NCI-H128 (cell line): ENCODE results near the gene TARDBP.
"Not testable (repeated sequence)": the region's sequence is repeated elsewhere in the genome, so short reads cannot be mapped to it uniquely, and the experiment has no call there.

Source experiments
- DNase-seq: peaks from one replicate; lab custom pipeline; 2025; ENCODE audit not compliant: unreplicated experiment; lab: John Stamatoyannopoulos, UW

The TARDBP gene

DNA sequence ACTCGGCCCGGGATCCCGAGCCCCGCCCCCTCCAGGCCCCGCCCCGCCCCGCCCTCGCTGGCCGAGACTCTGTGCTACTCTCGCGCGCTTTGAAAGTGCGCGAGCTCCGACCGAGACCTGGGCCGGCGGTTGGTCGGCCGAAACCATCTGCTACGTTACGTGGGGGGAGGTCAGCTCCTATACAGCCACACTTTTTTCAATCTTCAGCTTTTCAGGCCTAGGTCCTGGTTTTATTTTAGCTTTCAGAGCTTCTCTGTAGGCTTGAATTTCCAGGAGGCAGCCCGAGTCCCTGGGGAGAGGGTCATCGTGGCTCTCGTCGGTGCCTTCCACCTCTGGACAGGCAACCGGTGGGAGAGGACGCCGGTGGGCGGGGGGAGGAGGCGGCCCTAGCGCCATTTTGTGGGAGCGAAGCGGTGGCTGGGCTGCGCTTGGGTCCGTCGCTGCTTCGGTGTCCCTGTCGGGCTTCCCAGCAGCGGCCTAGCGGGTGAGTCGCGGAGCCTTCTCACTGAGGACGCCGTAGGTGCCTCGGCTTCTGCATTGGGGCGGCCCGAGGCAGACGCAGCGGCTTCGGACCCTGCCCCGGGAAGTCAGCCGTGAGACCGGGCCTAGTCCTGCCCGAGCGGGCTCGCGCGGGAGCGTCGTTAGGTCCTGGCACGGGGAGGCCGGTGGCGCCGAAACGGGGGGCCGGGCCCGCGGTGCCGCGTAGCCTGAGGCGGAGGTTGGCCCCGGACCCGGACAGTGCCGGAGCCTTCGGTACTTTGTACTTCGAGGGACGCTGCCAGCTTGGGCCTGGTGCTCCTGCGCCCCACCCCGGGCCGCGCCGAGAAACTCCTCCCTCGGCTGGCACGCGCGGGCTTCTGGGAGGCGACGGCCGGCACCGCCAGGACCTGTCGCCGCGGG, at the start of gene TARDBP:
TARDBP (plus strand) TSS at position 395 of the 900 bp plus-strand sequence. CDS start 1,074 bp downstream, outside the sequence.
- DNase-seq = peak; percentile 96

DNA sequence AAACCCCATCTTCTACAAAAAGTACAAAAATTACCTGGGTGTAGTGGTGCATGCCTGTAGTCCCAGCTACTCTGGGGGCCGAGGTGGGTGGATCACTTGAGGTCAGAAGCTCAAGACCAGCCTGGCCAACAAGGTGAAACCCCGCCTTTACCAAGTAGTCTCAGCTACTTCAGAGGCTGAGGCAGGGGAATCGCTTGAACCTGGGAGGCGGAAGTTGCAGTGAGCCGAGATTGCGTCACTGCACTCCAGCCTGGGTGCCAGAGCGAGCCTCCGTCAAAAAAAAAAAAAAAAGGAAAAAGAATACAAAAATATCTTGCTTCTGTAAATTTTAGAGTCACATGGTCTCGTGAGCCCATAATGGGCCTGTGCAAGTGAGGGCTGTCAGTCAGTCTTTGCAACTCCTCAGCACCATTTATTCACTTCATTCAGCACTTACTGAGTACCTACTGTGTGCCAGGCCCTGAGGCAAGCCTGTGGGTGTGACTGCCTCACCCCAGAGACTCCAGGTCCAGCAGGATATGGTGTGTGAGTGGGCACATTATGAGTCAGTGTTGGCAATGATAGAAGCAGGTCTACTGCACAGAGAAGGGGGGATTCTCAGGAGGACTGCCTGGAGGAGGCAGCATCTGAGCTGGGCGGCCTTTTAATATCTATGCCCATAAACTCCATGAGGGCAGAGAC, 46.8 kb upstream of the TARDBP start:
- DNase-seq = no peak

DNA sequence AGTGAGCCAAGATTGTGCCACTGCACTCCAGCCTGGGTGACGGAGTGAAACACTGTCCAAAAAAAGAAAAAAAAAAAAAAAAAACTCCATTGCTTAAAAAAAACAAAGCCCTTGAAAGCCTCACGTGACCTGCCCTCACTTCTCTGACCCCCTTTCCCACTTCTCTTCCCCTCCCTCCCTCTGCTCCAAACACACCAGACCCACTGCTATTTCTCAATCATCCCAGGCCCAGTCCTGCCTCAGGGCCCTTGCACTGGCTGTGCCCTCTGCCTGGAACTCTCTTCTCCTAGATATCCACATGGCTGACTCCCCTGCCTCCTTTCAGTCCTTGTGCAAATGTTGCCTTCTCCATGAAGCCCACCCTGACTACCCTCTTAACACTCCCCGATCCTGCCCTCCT, 45.4 kb upstream of the TARDBP start:
- DNase-seq = no peak

DNA sequence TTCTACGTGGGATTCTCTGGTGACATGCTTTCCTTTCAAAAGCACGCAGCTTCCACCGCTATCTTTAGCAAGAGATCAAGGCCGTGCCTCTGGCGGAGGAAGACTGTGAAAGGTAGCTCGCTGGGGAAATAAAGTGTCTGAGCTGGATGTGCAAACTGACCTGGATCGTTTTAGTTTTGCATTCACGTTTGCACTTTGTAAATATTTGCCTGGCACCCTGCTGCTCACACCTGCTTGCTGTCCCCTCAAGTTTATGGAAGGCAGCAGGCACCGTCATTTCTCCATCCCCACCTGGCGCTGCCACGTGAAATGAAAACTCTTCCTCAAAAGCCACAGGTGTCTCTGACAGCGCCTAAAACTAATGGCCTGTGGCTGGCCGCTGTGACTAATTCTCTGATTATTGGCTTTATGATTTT, 44.0 kb upstream of the TARDBP start:
- peak; percentile 95 for DNase-seq

DNA sequence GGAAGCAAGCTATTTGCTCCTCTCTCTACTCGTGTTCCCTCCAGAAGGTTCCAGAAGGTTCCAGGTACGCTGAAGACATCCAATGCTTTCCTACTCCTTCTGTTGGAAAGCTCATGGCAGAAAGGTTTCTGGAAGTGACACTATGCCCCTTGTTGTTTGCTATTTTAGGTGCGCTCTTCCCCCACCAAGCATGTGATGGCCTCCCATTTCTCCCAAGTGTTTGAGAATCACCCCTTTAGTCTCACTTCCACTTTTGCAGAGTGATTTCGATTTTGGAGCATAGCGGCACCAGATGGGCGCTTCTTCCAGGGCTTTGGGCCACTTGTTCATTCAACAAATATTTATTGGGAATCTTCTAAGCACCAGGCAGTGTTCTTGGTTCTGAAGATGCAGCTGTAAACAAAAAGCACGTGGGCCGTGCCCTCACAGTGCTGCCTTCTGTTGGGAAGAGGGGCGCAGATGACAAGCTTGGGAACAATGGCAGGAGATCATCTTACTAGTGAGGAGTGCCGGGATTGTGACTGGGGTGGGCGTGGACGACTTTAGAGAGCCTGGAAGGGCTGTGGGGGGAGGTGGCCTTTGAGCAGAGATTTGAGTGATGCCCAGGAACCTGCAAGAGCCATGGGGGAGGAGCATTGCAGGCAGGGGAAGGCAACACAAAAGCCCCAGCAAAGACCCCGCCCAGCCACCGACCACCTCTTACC, 43.0 kb upstream of the TARDBP start:
- peak; percentile 92 for DNase-seq

DNA sequence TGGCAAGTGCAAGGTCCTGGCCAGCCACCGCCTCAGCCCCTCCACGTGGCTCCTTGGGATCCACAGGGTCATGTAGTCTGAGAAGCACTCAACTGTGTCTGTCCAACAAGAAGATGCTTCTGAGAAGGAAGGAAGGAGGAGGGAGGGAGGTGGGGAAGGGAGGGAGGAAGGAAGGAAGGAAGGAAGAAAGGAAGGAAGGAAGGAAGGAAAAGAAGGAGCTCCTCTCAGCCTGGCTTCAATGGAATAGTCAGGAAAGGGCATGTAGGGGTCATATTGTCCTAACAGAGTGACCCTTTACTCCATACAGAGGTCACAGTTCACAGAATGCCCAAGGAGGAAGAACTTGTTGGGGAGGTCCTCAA, 42.5 kb upstream of the TARDBP start:
- no peak for DNase-seq

DNA sequence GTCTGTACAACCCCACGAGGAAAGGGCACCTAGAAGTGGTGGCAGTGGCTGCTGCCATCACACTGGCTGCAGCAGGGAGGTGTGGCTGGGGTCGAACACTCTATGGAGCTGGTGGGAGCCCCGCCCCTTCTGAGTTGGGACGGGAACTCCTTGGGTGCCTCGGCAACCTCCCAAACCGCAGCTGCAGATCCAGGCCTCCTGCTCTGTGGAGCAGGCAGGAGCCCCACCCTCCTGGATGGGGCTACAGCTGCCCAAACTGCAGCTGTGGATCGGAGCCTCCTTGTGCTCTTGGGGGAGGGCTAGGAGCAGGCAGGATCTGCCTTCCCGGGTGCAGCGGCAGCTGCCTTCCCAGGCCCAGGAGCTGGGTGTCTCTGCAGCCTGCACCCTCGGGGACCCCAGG, 38.9 kb upstream of the TARDBP start:
- DNase-seq = no peak

DNA sequence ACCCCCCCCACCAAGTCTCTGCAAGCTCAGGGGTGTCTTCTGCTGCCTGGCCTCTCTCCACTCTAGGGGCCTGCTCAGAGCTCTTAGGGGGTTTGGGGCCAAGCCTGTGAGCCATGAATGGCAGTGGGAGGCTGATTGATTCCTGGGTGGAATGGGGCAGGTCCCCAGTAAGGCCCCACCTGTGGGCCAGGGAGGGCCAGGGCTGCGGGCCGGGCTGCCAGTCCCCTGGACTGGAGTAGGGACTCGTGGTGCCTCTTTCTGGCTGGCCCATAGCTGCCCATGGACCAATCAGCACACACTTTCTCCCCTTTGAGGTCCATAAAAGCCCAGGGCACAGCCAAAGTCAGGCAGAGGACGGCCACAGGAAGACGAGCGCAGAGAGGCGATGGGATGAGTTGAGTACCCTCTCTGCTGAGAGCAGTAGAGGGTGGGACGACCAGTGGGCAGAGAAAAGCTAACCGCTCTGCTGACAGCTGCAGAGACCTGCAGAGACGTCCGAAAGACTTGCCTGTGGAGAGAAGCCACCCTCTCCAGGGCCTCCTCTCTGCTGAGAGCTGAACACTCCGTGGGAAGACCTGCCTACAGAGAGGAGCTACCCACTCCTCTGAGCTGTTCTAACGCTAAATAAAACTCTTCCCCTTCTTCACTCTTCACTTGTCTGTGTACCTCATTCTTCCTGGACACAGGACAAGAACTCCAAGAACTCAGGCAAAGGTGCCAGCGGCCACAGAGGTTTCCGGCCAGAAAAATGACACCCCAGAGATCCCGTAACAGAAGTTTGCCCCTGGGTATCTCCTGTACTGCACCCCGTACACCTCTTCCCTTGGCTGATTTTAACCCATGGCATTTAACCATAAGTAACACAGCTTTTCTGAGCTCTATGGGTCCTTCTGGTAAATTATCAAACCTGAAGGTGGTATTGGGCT, 38.2 kb upstream of the TARDBP start:
- no peak for DNase-seq

DNA sequence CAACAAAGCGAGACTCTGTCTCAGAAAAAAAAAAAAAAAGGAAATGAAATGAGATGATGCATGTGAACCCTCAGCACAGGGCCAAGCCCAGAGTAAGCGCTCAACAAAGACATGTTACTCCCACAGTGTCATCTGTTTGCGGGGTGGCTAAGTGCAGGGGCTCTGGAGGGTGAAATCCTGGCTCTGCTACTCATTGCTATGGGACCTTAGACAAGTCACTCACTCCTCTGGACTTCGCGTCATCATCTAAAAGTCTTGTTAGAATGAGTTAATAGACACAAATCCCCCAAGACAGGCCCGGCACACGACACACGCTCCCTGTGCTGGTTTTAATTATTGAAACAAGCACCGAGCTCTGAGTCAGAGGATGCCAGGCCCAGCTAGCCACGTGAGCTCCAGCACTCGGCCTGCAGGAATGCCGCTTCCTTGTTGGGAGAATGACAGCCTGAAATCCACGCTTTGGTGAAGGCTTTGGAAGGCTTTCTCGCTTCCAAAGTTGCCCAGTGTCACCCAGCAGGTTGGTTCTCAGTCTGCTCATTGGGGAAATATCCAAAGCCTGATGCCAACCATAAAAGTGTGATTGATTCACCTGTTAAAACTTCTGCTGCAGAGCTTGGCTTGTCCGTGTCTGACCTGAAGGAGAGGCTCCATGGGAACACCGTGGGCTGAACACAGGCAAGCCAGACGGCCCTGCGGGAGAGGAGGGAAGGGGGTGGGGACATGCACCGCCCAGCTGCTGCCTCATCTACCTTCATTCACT, 36.7 kb upstream of the TARDBP start:
- no peak for DNase-seq

DNA sequence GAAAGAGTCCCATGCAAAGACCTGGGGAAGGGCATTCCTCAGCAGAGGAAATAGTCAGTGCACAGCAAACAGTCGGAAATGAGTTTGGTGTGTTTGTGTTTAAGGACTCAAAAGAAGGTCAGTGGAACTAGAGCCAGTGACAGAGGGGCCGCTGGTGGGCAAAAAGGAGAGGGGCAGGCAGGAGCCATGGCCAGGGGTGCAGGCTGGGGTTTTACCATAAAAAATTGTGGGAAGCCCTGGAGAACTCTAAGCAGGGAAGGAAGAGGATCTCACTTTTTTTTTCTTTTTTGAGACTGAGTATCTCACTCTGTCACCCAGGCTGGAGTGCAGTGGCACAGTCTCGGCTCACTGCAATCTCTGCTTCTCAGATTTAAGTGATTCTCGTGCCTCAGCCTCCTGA, 33.7 kb upstream of the TARDBP start:
- no peak for DNase-seq

DNA sequence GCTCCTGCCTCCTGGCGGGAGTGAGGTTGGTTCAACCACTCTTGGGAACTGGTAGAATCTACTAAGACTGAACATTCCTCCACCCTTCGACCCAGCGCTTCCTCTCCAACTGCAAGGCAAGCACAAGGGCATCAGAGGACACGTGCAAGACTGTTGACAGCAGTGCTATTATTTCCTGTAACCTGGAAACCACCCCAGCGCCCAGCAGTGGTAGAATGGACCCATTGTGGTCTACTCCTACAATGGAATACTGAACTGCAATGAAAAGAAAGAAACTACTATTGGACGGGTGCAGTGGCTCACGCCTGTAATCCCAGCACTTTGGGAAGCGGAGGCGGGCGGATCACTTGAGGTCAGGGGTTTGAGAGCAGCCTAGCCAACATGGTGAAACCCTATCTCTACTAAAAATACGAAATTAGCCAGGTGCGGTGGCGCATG, 33.0 kb upstream of the TARDBP start:
- no peak for DNase-seq

DNA sequence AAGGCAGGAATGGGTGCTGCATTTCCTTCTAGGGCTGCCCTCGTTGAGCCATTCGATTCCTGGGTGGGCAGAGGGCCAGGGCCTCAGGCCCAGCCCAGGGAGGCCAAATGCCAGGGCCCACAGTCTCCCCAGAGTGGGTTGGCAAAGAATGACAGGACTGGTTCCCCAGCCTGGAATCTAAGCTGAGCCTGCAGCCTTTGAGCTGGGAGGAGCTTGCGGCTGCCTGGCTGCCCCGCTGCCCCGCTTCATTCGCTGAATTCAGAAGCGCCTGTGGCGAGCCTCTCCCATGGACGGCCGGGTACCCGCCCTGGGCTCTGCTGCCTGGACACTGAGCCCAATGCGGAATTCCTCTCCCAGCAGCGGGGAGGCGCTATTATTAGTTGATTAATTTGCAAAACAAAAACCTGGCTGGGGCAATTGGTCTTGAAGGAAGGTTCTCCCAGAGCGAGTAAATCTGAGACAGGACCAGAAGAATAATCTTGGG, 32.3 kb upstream of the TARDBP start:
- no peak for DNase-seq

DNA sequence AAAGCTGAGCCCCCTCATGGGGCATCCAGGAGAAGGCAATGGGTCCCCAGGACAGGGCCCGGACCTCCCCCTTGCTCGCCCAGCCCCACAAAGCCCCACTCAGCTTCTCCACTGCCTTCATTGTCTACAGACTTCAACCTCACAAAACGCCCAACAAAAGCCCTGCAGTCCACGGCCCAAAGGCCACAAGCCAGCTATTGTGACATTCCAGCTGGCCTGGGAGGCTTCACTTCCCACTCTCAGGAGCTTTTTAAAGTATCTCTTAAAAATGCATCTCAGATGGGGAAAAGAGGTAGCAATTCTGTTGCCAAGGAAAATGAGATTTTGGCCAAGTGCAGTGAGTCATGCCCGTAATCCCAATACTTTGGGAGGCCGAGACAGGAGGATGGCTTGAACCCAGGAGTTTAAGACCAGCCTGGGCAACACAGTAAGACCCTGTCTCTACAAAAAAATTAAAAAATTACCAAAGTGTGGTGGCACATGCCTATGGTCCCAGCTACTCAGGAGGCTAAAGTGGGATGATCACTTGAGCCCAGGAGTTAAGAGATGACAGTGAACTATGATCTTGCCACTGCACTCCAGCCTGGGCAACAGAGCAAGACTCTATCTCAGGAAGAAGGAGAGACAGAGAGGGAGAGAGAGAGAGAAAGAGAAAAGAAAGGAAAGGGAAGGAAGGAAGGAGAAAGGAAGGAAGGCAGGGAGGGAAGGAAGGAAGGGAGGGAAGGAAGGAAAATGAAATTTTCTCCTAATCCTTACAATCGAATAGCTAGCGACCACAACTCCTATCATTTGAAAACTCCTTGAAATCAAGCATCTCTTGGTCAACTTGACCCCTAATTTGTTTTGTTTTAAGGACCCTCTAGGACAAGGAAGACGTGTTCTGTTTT, 31.4 kb upstream of the TARDBP start:
- DNase-seq = no peak

DNA sequence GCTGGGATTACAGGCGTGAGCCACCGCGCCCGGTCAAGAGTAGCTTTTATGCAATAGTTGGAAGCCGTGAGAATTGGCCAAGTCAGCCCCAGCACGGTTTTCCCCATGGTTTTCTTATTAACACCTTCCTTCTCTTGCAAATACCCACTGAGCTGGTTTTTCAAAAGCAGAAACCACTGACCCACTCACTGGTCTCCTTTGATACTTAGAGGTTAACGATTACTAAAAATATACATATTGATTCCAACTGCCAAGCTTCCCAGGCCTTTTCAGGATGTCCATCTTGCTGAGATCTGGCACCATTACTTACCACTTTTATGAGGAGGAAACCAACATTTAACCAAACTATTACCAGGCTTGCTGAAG, 25.9 kb upstream of the TARDBP start:
- DNase-seq = no peak

DNA sequence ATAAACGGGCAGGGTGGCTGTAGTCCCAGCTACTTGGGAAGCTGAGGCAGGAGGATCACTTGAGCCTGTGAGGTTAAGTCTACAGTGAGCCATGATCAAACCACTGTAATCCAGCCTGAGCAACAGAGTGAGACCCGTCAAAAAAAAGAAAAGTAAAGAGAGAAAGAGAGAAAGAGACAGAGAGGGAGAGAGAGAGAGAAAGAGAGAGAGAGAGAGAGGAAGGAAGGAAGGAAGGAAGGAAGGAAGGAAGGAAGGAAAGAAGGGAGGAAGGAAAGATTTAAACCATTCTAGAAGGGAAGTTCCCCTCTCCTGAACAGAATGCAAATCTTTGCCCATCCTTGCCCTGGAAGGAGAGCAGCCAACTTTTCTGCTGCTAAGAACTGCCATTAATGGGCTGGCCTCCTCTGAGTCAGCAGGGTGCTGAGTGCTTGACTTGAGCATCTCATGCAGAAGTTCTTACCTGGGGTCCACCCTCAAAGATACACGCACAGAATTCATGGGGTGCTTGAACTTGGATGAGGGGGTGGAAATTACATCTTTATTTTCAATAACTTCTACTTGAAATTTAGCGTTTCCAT, 24.5 kb upstream of the TARDBP start:
- DNase-seq = no peak

DNA sequence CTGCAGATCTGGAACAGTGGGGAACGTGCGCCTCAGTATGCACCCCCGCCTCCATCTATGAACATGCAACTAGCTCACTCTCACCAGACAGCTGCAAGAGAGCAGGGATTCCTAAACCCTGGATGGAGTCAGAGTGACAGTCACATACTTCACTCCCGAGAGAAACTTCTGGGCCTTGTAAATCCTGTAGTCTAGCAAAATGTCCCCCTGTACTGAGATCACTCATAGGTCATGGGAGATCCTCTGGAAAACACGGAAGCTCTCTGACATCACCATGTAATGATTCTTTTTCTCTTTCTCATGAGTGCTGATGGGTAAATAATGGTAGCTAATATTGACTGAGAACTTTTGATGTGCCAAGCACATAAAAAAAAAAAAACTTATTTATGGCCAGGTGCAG, 23.4 kb upstream of the TARDBP start:
- DNase-seq = no peak

DNA sequence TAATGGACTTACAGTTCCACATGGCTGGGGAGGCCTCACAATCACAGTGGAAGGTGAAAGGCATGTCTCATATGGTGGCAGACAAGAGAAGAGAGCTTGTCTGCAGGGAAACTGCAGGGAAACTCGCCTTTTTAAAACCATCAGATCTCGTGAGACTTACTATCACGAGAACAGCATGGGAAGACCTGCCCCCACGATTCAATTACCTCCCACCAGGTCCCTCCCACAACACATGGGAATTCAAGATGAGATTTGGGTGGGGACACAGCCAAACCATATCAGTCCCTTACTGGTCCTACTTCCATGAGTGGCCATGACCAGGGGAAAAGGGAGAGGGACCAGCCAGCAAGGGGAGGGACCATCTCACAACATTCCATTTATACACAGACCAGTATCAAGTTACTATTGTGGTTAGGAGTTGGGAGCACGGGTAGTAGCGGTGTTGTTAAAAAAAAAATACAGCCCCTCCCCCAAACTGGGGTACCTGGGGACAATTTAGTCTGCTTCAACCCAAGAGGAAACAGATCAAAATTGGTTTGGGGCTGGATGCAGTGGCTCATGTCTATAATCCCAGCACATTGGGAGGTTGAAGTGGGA, 22.4 kb upstream of the TARDBP start:
- DNase-seq = not testable (repeated sequence)

DNA sequence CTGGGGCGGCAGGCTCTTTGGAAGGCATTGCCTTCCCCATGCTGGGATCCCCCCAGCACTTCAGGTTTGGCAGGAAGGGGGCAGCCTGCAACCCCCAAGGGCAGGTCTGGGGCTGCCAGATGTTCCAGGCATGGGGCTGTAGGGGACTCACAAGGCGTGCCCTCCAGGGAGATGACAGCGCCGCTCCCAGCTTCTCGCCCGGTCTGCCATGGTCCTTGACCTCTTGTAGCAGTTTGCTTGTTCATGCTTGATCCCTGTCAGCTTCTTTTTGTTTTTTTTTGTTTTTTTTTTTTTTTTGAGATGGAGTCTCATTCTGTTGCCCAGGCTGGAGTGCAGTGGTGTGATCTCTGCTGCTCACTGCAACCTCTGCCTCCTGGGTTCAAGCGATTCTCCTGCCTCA, 21.6 kb upstream of the TARDBP start:
- DNase-seq = no peak
